GM21526 (cell line): ENCODE results near the gene ANLN.
"Not testable (repeated sequence)": the region's sequence is repeated elsewhere in the genome, so short reads cannot be mapped to it uniquely, and the experiment has no call there.

Source experiments
- ATAC-seq: cut with Tn5 transposase; IDR thresholded peaks from one replicate; pipeline ENCODE4 v1.9.1; 2021; ENCODE audit warnings: moderate library complexity; ENCODE audit not compliant: unreplicated experiment, low FRiP score

ANLN gene

DNA sequence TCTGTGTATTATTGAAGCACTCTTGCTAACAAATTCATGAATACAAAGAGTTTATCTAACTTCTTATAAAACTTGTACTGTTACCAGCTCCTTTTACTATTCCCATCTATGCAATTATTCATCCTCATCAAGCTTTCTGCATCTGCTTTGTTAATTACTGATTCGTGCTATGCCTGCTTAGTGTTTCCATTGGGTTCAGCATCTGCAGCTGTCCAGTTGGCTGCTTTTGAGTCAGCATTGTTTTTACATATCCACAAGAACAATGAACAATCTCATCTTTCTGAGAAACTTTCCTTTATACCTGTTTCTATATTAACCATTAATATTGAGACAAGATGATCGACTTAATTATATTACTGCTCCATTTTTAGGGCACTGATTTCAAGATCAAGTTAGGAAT is 19.6 kb upstream of the ANLN start:
- no peak for ATAC-seq

DNA sequence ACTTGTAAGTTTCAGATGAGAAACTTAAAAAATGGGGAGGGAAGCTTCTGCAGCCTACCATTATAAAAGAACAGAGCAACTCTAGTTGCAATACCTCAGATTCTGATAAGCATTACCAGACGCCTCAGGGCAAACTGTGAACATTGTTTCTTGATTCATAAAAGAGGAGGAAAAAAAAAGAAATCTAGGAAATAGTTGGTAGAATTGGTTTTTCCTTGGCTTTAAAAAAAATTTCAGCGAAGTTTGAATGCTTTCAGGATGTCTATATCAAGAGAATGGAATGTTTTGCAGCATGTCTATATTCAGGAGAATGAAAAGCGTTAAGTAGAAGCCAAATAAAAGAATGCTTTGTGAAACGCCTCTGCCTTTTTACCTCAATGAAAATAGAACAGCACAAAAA is 17.5 kb upstream of the ANLN start:
- ATAC-seq = no peak

DNA sequence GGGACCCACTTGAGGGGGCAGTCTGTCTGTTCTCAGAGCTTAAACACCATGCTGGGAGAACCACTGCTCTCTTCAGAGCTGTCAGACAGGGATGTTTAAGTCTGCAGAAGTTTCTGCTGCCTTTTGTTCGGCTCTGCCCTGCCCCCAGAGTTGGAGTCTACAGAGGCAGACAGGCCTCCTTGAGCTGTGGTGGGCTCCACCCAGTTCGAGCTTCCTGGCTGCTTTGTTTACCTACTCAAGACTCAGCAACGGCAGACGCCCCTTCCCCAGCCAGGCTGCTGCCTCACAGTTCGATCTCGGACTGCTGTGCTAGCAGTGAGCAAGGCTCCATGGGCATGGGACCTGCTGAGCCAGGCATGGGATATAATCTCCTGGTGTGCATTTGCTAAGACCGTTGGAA is 11.1 kb upstream of the ANLN start:
- ATAC-seq = not testable (repeated sequence)

DNA sequence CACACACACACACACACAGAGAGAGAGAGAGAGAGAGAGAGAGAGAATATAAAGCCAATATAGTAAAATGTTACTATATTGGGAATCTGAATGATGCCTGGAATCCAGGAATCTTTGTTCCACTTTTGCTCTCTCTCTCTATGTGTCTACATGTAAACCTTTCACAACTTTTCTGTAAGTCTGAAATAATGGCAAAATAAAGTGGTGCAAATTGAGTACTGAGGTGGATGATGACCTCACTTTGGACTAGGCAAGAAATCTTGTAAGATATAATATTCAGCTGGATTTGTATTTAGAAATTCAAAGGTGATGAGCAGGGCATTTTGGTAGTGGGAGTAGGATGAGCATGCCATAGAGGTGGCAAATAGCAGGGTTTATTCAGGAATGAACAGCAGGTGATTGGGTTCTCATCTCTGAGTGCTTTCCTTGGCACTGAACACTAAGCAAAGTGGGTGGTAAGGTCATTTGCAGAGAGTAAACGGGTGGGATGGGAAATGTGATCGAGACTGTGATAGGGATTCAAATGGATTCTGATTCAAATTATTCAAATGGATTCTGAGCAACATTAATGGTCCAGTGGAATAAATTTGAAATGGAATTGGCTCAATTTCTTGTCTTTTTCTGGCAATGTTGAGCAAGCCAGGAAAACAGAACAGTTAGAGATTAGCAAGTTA is 9.7 kb upstream of the ANLN start:
- no peak for ATAC-seq

DNA sequence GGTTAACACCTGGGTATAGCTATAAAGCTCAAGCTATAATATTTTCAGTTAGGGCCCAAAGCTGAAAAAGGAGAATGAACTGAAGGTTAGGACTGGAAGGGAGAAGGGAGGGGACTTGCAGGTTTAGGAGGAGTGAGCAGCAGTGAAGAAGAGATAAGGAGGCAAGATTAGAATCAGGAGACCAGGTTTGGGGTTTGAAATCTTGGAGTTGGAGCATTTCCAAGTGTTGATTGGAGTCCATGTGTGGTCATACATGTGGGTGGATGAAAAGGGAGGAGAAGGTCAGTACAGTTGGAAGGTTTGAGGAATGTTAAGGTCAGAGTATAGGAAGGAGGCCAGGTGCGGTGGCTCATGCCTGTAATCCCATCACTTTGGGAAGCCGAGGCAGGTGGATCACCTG is 8.6 kb upstream of the ANLN start:
- ATAC-seq = no peak

DNA sequence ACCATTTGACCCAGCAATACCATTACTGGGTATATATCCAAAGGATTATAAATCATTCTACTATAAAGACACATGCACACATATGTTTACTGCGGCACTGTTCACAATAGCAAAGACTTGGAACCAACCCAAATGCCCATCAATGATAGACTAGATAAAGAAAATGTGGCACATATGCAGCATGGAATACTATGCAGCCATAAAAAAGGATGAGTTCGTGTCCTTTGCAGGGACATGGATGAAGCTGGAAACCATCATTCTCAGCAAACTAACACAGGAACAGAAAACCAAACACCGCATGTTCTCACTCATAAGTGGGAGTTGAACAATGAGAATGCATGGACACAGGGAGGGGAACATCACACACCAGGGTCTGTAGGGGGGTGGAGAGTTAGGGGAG is 6.4 kb upstream of the ANLN start:
- not testable (repeated sequence) for ATAC-seq

DNA sequence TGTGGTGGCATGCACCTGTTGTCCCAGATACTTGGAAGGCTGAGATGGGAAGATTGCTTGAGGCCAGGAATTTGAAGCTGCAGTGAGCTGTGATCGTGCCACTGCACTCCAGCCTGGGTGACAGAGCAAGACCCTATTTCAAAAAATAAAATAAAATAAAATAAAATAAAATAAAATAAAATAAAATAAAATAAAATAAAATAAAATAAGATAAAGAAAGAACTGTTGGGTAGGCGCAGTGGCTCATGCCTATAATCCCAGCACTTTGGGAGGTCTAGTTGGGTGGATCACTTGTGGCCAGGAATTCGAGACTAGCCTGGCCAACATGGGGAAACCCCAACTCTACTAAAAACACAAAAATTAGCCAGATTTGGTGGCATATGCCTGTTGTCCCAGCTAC is 4.0 kb upstream of the ANLN start:
- ATAC-seq = not testable (repeated sequence)

DNA sequence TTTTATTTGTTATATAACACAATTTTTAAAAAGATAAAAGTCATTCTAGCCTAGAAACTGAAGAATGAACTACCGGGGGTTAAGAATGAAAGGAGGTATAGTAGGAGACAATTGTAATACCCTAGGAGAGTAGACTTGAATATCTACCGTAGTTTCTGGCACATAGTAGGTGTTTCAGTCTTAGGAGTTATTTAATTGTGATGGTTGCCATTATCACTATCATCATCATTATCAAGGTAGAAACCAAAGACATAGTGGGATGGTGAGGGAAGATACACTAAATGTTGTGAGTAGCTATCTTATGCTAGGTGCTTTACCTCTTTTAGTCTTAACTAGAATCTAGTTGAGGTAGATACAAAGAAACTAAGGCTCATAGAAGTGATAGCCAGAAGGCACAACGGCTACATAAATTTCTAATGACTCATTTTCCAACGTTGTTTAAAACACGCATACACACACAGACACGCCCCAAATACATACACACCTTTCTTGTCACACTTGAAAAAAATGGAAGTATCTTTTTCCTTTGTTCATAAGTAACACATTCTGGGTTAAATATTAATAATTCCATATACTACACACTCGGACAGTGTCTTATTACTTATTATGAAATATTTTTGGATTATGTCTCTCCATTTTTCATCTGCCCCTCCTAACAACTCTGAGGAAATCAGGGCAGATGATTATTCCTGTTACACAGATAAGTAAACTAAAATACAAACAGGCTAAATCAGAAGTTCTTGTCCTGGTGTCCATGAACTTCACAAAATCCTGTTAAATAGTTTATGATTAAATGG is 2.0 kb upstream of the ANLN start:
- ATAC-seq = no peak

DNA sequence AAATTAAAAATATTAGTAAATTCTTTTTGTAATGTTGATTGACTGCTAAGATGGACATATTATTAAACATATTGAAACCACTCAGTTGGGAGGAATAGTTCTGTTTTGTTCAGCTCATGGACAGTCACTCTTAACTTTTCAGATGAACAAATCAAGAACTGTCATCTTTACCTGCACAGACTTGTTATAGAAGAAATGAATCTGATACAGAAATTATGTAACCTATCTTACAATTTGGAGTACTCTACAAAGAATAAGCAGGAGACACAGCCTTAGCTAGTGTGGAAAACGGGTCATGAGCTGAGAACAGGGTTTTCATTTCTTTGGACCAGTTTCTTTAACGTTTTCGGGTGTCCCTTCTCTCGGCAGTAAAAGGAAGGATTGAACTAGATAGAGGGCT is 1.2 kb upstream of the ANLN start:
- no peak for ATAC-seq

DNA sequence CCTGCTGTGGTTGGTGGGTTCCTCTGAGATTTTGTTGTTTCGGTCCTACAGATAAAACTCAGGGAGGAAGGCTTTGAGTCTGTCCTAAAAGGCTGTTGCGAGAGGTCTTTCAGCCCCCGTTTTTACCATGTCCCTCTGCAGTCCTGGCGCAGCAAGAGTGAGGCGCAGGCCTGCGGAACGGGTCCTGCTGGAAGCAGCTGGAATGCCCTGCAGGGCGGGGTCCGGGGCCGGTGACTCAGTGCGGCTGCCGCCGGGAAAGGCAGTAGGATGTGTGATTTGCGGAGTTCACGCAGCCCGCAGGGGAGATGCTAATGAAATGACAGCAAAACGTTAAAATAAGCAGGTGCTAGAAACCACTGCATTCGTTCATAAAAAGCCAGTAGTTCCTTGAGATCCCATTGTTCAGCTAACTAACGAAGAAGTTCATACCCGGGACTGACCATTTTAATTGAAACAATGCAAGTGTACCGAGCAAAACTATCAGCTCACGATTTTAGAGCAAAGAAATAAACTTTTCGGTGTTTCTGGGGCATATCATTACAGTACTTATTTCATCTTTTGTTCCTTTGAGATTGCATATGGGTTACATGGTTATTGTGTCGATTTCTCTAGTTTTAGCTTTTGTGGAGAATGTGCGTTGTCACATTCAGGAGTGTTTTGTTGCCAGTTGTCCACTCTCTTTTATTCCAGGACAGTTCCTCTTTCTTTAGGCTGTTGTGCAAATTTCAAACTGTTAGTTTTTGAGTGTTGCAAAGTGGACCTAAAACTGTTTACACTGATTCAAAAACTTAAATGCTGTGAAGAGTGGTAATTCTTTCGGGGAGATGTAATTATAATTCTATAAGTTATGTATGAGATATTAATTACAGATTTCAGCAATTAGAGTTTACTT is 783 bp downstream of the ANLN start:
- ATAC-seq = peak; percentile 23

DNA sequence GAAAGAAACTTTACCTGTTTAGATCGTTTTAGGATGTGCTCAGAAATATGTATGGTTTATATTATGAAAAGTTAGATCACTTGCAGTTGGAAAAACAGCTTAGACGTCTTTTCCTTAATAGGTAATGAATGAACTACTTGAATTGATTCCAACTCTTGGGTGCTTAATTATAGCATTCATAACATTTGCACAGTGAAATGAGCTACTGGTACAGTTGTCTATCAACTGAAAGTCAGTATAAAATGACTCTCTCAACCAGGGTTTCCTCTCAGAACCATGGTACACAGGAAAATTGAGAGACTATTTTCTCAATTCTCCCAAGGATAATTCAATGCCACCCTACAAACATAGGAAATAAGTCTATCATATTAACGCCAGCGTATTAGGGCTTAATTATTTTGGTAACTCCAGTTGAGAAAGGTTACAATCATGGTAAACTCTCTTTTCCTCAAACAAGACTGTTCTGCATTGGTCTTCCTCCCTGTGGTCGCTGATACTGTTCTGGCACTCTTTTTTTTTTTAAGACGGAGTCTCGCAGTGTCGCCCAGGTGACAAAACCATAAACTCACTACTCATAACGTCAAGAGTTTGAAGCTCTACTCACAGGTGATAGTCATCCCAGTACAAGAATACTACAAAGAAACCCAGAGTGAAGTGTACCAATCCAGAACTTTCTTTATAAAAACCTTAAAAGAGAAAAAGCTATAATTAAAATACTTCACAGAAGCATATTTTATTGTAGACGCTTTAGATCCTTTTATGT is 2.0 kb downstream of the ANLN start:
- ATAC-seq = peak; percentile 34

DNA sequence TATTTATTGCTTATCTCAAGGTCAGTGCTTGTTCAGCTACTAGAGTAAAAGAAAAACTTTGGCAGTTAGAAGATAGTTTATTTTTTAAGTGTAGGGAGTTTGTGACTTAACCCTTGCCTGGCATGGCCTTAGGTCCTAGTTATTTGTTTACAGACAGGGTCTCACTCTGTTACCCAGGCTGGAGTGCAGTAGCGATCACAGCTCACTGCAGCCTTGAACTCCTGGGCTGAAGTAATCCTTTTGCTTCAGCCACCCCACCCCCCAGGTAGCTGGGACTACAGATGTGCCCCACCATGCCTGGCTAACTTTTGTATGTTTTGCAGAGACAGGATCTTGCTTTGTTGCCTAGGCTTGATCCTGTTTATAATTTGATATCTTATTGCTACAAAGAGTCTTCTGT is 4.2 kb downstream of the ANLN start:
- no peak for ATAC-seq

DNA sequence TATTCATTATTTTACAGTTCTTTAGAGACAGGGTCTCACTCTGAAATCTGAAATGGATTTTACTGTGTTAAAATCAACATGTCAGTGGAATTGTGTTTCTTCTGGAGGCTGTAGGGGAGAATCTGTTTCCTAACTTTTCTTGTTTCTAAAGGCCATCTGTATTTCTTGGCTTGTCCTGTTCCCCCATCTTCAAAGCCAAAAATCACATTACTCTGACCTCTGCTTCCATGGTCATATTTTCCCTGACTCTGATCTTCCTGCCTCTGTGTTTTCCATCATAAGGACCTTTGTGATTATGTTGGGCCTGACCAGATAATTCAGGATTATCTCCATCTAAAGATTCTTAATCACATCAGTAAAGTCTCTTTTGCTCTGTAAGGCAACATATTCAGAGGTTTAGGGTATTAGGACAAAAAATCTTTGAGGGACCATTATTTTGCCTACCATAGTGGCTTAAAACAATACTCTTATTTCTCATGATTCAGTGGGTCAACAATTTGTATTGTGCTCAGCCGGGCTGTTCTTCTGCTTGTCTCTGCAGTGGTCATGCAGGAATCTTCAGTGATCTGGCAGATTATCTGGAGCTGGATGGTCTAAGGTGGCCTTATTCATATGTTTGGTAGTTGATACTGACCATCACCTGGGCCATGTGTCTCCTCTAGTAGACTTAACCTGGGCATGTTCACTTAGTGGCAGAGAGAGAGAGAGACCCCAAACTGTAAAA is 5.7 kb downstream of the ANLN start:
- ATAC-seq = no peak

DNA sequence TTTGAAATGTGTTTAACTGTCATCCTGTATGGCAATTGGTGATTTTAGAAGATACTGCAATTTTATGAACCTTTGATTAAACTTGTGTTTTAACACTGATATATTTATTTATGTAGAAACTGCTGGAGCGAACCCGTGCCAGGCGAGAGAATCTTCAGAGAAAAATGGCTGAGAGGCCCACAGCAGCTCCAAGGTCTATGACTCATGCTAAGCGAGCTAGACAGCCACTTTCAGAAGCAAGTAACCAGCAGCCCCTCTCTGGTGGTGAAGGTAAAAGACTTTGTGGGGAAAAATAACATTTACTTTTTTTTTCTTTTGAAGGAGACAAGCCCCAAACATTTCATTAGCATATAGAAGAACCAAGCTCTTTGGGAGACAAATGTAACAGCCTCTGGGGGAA is 6.5 kb downstream of the ANLN start:
- no peak for ATAC-seq

DNA sequence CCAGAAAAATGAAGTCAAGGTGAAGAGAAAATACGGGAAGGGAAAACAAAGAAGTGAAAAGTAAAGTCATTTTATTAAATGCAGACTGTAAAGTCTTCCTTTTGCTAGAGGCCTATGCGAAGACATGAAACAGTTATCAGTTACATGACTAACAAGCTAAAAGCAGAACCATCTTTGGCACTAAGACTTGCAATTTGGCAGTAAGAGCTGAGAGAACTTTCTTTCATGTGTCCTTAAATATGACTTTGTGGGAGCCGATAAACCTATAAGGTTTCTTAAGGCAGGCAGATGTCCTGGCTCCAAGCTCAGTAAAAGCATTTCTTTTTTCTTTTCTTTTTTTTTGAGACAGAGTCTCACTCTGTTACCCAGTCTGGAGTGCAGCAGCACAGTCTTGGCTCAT is 10.4 kb downstream of the ANLN start:
- no peak for ATAC-seq

DNA sequence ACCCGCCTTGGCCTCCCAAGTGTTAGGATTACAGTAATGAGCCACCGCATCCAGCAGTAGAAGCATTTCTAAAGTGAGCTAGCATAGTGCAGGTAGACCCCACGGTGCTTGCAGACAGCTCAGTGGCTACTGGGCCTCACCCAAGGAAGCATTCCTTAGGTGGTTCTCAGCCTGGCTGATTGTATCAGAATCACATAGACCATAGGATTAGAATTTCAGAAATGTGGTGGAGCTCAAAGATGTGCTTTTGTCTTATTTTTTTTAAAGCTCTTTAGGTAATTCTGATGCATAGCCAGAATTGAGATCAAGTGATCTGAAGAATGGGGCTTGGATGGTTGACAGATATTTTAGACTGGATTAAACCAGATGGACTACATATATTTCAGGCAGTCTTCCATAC is 10.9 kb downstream of the ANLN start:
- no peak for ATAC-seq

DNA sequence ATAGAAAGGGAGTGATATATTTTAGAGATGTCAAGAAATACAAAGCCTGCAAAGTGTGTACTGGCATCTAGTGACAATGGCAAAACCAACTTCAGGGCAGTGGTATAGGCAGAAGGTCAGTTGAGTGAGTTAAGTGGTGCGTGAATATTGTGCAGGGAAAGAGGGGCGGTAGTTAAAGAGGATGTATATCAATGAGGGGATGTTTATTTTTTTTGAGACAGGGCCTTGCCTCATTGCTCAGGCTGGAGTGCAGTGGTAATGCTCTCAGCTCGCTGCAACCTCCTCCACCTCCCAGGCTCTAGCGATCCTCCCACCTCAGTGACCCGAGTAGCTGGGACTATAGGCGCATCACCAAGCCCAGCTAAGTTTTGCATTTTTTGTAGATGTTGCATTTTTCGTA is 13.8 kb downstream of the ANLN start:
- ATAC-seq = no peak

DNA sequence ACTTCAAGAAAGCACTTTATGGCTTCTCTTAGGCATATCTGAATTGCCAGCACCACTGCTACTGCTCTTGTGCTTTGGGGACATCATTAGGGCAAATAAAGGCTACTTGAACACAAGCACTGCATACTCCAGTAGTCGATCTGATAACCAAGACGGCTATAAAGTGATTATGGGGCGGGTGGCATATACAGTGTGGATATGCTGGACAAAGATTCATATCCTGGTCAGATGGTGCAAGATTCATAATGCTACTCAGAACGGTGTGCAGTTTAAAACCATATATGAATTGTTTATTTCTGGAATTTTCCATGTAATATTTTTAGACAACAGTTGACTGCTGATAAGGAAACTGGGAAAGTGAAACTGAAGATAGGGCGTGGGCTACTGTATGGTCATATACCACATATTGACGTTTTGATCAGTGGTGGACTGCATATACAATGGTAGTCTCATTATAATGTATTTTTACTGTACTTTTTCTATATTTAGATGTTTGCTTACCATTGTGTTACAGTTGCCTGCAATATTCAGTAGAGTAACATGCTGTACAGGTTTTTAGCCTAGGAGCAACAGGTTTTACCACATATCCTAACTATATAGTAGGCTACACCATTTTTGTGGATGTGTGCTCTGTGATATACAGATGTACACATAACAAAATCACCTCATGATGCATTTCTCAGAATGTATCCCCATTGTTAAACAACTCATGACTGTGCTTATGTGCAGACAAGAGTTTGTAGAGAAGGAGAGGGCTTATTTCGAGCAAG is 15.2 kb downstream of the ANLN start:
- ATAC-seq = no peak

DNA sequence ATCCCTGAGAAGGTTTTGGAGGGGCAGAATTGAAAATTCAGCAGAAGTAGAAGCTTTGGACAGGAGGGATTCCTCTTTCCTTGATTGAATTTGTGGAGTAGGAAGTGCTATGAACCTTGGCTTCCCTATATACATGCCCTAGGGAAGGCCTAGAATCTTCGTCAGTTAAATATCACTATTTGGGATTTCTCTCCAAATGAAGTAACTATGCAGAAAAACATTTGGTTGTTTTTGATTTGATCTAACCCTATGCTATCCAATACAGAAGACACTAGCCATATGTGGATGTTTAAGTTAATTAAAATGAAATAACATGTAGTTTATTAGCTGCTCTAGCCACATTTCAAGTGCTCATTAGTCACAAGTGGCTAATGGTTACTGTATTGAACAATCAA is 15.7 kb downstream of the ANLN start:
- ATAC-seq = no peak
